Stimulated activated CD4-positive, alpha-beta T cell treated with anti-CD3 and anti-CD28 coated beads, Interleukin-15, amount 100 ng/mL, for 1 hour (primary cell): ENCODE data around the gene ATP13A3.
"Not testable (repeated sequence)": the region's sequence is repeated elsewhere in the genome, so short reads cannot be mapped to it uniquely, and the experiment has no call there.

Experiments
- DNase-seq, 2 donors: peaks; one replicate each; pipeline ENCODE4 v3.0.0-alpha.2; 2020; ENCODE audit warnings: low read depth in 1 of 2, low spot score in 1 of 2

The ATP13A3 gene

GRCh38 chr3:194486540-194487288, at the start of gene ATP13A3:
TSS of gene ATP13A3 (minus strand) at chr3:194487002. CDS start at chr3:194462190, 24,812 bp downstream.
- peak; percentile 81 to 82 for DNase-seq

GRCh38 chr3:194535199-194535598, 48.4 kb upstream of the ATP13A3 start:
- DNase-seq = not testable (repeated sequence)

DNA sequence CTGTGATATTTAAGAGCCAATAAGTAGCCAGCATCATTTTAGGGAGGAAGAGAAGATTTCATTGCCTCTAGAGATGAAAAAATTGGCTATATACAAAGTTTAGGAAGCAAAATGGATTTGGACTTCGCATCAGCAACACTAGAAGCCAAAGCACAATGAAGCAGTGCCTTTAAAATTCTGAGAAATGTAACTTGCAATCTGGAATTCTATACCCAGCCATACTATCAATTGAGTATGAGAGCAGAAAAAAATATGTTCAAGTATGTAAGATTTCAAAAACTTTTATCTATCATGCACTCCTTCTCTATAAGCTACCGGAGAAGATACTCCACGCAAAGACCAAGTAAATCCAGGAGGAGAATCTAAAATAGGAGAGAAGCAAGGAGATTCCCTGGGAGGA, 47.4 kb upstream of the ATP13A3 start:
- DNase-seq = no peak

DNA sequence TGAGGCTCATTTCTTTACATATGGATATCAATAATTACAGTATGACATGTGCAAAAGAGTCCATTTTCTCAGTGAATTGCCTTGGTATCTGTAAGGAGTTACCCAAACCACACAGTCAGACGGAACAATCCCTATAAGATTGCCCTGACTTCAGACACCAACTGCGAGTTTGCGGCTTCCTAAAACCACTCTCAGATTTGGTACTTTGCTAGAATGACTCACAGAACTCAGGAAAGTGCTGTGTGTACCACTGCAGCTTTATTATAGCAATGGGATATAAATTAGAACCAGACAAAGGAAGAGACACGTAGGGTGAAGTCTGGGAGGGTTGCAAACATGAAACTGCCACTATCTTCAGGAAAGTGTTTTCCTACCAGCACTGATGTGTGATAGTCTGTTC, 45.8 kb upstream of the ATP13A3 start:
- DNase-seq = no peak

DNA sequence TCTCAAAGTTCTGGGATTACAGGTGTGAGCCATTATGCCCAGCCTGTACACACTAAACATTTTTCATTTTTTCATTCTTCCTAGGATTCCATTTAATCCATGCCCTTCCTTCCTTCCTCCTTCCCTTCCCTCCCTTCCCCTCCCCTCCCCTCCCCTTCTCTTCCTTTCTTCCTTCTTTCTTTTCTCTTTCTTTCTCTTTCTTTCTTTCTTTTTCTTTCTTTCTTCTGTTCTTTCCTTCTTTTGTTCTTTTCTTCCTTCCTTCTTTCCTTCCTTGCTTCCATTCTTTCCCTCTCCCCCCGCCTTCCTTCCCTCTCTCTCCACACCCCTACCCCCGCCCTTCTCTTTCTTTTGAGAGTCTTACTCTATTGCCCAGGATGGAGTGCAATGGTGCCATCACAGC, 40.9 kb upstream of the ATP13A3 start:
- no peak for DNase-seq

DNA sequence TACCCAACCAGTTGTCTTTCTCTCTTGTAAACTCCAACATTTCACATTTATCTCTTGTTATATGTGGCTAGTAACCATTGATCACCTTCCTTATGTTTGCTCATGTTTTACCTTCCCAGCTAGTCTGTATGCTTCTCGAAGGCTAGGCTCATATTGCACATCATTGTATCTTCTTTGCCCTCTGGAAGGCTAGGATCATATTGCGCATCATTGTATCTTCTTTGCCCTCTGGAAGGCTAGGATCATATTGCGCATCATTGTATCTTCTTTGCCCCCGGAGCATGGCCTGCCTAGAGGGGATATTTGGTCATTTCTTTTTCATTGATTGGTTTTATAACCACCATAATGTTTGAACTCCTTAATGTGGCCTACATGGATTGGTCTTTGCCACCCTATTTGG, 39.4 kb upstream of the ATP13A3 start:
- no peak for DNase-seq

DNA sequence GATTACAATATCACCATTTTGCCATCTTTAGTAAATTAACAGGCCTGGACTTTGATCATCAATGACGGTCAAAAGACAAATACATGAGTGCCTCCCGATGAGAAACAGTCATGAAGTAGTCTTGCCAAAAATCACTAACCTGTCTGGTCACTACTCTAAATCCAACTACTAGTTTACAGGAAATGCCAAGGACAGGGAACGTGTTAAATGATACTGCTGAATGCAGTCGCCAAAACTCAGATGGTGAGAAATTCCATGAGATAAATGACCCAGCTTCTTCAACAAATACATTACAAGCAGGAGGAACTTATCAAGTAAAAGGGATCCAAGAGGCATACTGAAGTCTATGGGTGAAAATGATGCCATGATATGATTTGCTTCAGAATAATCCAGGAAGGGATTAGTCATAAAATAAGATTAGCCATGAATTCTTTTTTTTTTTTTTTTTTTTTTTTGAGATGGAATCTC, 35.8 kb upstream of the ATP13A3 start:
- no peak for DNase-seq

DNA sequence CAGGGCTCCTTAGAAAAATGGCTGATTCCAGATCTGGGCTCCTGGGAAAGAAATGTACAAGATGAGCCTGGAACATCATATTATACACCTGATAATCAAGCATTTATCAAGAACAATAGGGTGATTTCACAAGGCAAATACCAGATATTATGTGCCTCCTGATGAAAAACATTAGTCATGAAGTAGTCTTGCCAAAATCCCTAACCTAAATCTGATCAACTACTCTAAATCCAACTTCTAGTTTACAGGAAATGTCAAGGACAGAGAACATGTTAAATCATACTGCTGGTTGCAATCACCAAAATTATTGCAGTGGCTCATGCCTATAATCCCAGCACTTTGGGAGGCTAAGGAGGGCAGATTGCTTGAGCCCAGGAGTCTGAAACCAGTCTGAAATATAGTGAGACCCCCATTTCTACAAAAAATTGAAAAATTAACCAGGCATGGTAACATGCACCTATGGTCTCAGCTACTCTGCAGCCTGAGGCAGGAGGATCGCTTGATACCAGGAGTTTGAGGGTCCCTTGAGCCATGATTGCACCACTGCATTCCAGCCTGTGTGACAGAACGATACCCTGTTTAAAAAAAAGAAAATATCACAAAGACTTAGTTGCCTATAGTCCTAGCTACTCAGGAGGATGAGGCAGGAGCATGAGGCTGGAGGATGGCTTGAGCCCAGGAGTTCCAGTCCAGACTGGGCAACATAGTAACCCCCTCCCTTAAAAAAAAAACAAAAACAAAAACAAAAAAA, 34.9 kb upstream of the ATP13A3 start:
- no peak for DNase-seq

- DNase-seq = peak in 1 of 2 donors; percentile 45
These were observed 33.9 kb upstream of the ATP13A3 start for GRCh38 chr3:194520682-194521162.

- not testable (repeated sequence) for DNase-seq
These were observed 33.4 kb upstream of the ATP13A3 start for GRCh38 chr3:194520201-194520600.

GRCh38 chr3:194518652-194519051, 31.9 kb upstream of the ATP13A3 start:
- DNase-seq = no peak

DNA sequence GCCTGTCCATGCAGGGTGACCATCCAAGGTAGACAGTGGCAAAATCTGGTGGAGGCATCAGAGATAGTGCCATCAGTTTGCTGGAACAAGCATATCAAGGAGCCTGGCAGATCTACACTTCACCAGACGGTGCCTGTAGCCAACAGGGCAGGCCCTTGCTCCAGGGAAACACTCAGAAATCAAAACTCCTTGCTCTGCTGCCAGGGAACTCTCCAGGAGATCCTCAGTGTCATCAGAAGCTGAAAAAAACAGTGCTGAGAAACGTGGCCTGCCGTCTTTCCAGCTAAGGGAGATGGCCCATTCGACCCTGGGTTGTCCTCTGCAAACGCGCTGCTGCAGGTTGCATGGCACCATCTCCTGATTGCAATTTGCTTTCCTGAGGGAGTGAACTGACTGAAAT, 30.5 kb upstream of the ATP13A3 start:
- DNase-seq = no peak

- DNase-seq = no peak
These were observed 27.8 kb upstream of the ATP13A3 start for GRCh38 chr3:194514626-194515025.

DNA sequence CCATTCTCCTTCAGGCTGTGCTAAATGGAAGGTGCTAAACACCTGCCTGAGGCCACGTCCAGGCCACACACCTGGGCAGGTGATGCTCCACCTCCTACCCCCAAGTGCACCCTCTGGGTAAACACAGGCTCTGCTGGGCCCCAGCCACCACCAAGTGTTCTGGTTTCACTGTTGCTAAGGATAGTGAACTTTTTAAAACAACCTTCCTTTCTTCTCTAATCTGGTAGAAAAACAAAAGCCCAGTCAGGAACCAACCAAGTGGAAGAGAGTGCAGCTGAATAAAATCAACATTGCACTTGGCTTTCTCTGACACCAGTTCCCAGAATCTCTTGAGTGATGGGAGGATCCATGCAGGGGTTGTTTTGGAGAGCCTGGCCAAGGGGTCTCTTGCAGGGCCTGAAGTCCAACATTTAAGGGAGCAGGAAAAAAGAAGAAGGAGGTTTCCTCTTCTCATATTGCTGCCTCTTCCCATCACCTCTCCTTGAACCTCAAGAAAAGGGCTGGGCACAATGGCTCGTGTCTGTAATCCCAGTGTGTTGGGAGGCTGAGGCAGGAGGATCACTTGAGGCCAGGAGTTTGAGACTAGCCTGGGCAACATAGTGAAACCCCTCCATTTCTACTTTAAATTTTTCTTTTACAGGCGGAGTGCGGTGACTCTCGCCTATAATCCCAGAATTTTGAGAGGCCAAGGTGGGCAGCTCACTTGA, 26.2 kb upstream of the ATP13A3 start:
- no peak for DNase-seq

DNA sequence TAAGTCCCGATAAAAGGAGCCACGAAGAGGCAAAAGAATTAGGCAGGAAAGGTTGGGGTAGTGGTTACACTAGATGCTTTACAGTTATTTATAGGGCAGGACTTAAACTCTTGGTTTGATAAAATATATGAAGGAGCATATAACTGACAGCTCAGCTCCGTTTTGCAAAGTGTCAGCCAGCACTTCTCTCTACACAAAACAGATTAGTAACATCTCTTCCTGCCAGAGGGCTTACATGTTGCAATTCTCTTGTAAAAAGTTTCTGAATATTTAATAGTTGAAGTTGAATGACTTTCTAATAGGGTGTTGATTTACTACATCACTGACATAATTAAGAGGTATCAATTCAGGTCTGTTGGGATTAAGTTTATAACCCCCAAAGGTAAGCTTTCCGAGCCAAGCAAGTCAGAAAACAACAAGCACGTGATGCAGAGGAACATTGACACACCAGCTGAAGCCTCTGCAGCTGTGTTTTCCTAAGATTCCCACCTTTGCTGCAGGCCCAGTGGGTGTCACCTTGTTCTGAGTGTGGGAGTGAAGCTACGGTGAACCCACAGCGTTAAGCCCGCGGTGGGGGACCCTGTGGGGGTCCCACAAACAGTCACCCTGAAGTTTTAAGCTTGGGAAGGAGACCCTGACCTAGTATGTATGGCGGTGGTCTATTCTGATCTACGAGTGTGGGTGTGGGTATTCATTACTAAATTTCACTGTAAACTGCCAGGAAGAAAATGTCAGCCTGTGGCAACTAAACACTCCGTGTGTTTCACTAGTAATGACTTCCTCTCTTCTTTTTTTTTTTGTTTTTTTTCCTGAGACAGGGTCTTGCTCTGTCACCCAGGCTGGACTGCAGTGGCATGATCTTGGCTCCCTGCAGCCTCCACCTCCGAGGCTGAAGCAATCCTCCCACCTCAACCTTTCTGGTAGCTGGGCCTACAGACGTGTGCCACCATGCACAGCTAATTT, 22.0 kb upstream of the ATP13A3 start:
- no peak for DNase-seq

DNA sequence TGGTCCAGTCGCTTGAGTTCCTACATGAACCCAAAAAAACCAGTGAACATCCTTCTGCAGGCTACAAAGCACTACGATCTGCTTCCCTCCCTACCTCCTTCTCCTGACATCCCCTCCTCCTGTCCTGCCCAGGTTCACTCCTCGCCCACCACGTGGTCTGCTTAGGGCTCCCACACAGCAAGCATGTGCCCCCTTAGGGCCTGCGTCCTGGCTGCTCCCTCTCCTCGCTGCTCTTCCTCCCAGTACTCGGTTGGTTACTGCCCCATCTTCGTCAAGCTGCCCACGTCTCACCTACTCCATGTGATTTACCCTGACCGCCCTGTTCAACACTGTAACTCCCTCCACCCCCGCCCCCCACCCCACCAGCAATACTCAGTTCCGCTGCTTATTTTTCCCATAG, 20.8 kb upstream of the ATP13A3 start:
- no peak for DNase-seq

- DNase-seq = no peak
These were observed 19.1 kb upstream of the ATP13A3 start for GRCh38 chr3:194505791-194506415.

DNA sequence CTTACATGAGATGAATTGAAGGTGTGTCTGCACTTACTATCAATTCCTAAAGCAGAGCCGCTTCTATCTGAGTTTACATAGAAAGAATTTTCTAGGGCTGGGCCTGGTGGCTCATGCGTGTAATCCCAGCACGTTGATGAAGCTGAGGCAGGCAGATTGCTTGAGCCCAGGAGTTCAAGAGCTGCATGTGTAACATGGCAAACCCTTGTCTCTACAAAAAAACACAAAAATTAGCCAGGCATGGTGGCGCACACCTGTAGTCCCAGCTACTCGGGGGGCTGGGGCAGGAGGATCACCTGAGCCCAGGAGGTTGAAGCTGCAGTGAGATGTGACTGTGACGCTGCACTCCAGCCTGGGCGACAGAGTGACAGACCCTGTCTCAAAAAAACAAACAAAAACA, 18.1 kb upstream of the ATP13A3 start:
- DNase-seq = no peak

- DNase-seq = no peak
These were observed 17.3 kb upstream of the ATP13A3 start for GRCh38 chr3:194504146-194504545.

GRCh38 chr3:194503081-194503531, 16.3 kb upstream of the ATP13A3 start:
- DNase-seq = no peak
